ENCODE results near the gene EFCAB5. TPM values are rescaled to one million over a fixed set of nuclear protein-coding genes. Genes with fewer than 3 reads are reported as not detected.

EFCAB5 gene
- polyA plus RNA-seq, 1 donor from 2014 or later: 1.0 TPM

DNA sequence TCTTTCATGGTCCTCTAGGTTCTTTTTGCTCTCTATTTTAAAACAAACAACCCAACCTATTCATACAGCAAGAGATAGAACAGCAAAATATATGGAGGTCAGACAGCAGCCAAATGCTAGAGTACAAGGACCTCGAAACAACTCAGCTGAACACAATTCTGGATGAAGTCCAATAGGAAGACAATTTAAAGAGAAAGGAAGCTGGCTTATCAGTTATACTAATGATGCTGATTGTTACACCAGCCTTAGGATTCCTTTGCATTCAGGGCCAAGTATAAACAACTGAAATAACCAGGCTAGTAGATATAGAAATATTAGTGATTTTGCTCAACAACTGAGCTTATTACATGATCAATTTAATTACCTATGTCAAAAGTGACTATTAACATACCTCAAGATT lies 13.9 kb upstream of the EFCAB5 start:
- no peaks in the 10 kb centered on the region for H3K27me3 ChIP-seq (ENCODE audit: insufficient read depth, low read depth, low read length)
- peak overlapping the region; percentile 96 for H3K4me2 ChIP-seq (ENCODE audit: low read length)
- no peaks in the 10 kb centered on the region for H3K36me3 ChIP-seq (ENCODE audit: insufficient read depth, low read length)
- no peaks in the 10 kb centered on the region for H3K9me3 ChIP-seq (ENCODE audit: low read length)
- peak overlapping the region; percentile 72 for H3K4me3 ChIP-seq (ENCODE audit: low read length)
- peaks cover 16% of the 10 kb centered on the region for H4K20me1 ChIP-seq (ENCODE audit: insufficient read depth)
- no peak for TF ChIP-seq MXI1 (conservative IDR thresholded peaks at IDR 0.05; ENCODE audit: poor library complexity, severe bottlenecking)
- TF ChIP-seq, protein P1, sequence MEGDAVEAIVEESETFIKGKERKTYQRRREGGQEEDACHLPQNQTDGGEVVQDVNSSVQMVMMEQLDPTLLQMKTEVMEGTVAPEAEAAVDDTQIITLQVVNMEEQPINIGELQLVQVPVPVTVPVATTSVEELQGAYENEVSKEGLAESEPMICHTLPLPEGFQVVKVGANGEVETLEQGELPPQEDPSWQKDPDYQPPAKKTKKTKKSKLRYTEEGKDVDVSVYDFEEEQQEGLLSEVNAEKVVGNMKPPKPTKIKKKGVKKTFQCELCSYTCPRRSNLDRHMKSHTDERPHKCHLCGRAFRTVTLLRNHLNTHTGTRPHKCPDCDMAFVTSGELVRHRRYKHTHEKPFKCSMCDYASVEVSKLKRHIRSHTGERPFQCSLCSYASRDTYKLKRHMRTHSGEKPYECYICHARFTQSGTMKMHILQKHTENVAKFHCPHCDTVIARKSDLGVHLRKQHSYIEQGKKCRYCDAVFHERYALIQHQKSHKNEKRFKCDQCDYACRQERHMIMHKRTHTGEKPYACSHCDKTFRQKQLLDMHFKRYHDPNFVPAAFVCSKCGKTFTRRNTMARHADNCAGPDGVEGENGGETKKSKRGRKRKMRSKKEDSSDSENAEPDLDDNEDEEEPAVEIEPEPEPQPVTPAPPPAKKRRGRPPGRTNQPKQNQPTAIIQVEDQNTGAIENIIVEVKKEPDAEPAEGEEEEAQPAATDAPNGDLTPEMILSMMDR (IDR thresholded peaks at IDR 0.05; ENCODE audit: poor library complexity, severe bottlenecking): no peak
- TF ChIP-seq RAD21 (conservative IDR thresholded peaks at IDR 0.05): no peak
- TF ChIP-seq SMC3 (conservative IDR thresholded peaks at IDR 0.05; ENCODE audit: poor library complexity): no peak
- TF ChIP-seq POLR2AphosphoS5 (IDR thresholded peaks at IDR 0.05): no peak
- TF ChIP-seq EZH2 (IDR thresholded peaks at IDR 0.05; ENCODE audit: borderline replicate concordance, insufficient read depth, low read length, poor library complexity, severe bottlenecking): no peak
- TF ChIP-seq EP300 (conservative IDR thresholded peaks at IDR 0.05; ENCODE audit: poor library complexity, severe bottlenecking): no peak
- TF ChIP-seq TAF1 (IDR thresholded peaks at IDR 0.05; ENCODE audit: low read depth): no peak
- TF ChIP-seq REST (IDR thresholded peaks at IDR 0.05; ENCODE audit: borderline replicate concordance): no peak
- H2AFZ ChIP-seq (ENCODE audit: low read depth, low read length): no peak overlapping the region
- H3K79me2 ChIP-seq (replicated peaks; ENCODE audit: insufficient read depth, low read length): peaks cover 70% of the 10 kb centered on the region
- H3K9ac ChIP-seq (ENCODE audit: low read length): peak overlapping the region; percentile 99
- H3K27ac ChIP-seq (ENCODE audit: low read length): no peak overlapping the region
- peaks cover 8% of the 10 kb centered on the region for H3F3A ChIP-seq (ENCODE audit: insufficient read depth, low read length, poor library complexity, severe bottlenecking)
- no peaks in the 10 kb centered on the region for H3K9me2 ChIP-seq (ENCODE audit: insufficient read depth, low read length)

DNA sequence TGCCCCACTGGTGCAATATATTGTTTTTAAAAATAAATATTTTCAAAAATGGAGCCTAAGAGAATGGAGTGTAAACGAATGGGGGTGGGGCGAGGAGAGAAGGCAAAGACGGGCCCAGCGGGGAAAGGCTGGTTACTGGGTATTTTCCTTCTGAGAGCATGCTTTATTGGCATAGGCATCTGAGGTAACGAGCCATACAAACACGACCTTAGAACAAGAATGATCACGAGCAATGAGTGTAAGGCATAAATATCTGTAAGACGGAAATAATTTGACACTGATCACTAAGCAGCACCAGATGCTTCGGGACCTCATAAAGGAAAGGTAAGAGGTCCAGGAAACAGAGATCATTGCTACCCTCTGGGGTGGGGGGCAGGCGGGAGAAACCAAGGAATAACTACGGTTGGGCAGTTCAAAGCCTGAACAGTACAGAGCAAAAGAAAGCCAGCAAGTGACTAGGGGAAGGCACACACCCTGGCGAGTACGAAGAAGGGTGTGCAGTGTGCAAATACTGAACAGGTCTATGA lies 12.4 kb upstream of the EFCAB5 start:
- Histone ChIP-seq H2AFZ (ENCODE audit: low read depth, low read length) (peak overlapping the region; percentile 41), H3K36me3 (ENCODE audit: insufficient read depth, low read length) (no peaks in the 10 kb centered on the region), H3K4me2 (ENCODE audit: low read length) (peak overlapping the region; percentile 96), H3K27ac (ENCODE audit: low read length) (peak overlapping the region; percentile 99), H3K79me2 (replicated peaks; ENCODE audit: insufficient read depth, low read length) (peaks cover 56% of the 10 kb centered on the region), H3K4me3 (ENCODE audit: low read length) (peak overlapping the region; percentile 72), H3F3A (ENCODE audit: insufficient read depth, low read length, poor library complexity, severe bottlenecking) (peaks cover 8% of the 10 kb centered on the region), H3K27me3 (ENCODE audit: insufficient read depth, low read depth, low read length) (no peaks in the 10 kb centered on the region), H3K9me2 (ENCODE audit: insufficient read depth, low read length) (no peaks in the 10 kb centered on the region), H4K20me1 (ENCODE audit: insufficient read depth) (peaks cover 16% of the 10 kb centered on the region), H3K9ac (ENCODE audit: low read length) (peak overlapping the region; percentile 99), H3K9me3 (ENCODE audit: low read length) (no peaks in the 10 kb centered on the region)
- TF ChIP-seq MXI1 (conservative IDR thresholded peaks at IDR 0.05; ENCODE audit: poor library complexity, severe bottlenecking): peak; percentile 63
- no peak for TF ChIP-seq EZH2 (IDR thresholded peaks at IDR 0.05; ENCODE audit: borderline replicate concordance, insufficient read depth, low read length, poor library complexity, severe bottlenecking)
- peak; percentile 17 for TF ChIP-seq POLR2AphosphoS5 (IDR thresholded peaks at IDR 0.05)
- no peak for TF ChIP-seq TAF1 (IDR thresholded peaks at IDR 0.05; ENCODE audit: low read depth)
- no peak for TF ChIP-seq EP300 (conservative IDR thresholded peaks at IDR 0.05; ENCODE audit: poor library complexity, severe bottlenecking)
- TF ChIP-seq RAD21 (conservative IDR thresholded peaks at IDR 0.05): no peak
- TF ChIP-seq, protein P1 (IDR thresholded peaks at IDR 0.05; ENCODE audit: poor library complexity, severe bottlenecking): no peak
- TF ChIP-seq SMC3 (conservative IDR thresholded peaks at IDR 0.05; ENCODE audit: poor library complexity): no peak
- TF ChIP-seq REST (IDR thresholded peaks at IDR 0.05; ENCODE audit: borderline replicate concordance): peak; percentile 17

All from neural cell (in vitro differentiated cells).